Activated CD4-positive, alpha-beta T cell treated with anti-CD3 and anti-CD28 coated beads for 48 hours (primary cell): ENCODE measurements around the gene COG1.

Experiments used
- DNase-seq: peaks from one replicate; pipeline ENCODE4 v3.0.0-alpha.2; 2020

Gene COG1

DNA sequence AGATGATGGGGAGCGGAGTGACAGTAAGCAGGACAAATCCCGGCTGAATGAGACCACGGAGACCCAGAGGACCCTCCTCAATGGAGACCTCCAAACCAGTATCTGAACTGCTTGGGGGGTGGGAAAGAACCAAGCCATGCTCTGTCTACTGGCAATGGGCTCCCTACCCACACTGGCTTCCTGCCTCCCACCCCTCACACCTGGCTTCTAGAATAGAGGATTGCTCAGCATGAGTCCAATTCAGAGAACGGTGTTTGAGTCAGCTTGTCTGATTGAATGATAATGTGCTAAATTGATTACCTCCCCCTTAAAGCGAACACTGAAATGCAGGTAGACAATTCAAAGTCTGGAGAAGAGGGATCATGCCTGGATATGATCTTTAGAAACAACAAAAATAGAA, 22.5 kb upstream of the COG1 start:
- no peak for DNase-seq

DNA sequence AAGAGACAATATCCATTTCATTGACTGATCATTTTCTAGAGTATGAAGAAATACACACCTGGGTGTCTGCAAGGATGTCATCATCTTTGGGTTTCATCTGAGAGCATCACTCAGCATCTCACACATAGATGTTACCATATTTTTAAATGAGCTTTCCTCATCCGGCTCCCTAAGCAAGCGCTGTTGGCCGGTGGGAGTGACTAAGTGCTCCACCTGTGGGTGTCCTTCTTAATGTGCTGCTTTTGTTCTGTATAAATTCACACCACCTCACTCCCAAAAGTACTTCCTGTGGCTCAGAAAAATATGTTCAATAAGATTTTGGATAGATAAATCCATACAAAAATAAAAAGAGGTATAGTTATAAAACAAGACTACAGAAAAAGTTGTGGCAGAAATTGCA, 20.6 kb upstream of the COG1 start:
- no peak for DNase-seq

DNA sequence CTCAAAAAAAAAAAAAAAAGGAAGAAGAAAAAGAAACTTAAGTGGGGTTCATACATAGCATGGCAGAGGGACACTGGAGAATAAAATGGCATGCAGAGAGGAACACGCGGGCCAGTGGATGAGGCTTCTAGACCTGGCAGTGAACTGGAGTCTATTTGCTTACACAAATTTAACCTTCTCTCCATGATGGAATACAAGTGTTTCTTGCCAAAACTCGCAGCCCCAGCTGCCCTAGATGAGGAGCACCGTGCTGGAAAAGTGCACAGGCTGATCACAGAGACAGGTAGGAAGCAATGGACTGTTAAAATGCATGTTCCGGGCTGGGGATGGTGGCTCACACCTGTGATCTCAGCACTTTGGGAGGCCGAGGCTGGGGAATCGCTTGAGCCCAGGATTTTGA, 18.7 kb upstream of the COG1 start:
- no peak for DNase-seq

DNA sequence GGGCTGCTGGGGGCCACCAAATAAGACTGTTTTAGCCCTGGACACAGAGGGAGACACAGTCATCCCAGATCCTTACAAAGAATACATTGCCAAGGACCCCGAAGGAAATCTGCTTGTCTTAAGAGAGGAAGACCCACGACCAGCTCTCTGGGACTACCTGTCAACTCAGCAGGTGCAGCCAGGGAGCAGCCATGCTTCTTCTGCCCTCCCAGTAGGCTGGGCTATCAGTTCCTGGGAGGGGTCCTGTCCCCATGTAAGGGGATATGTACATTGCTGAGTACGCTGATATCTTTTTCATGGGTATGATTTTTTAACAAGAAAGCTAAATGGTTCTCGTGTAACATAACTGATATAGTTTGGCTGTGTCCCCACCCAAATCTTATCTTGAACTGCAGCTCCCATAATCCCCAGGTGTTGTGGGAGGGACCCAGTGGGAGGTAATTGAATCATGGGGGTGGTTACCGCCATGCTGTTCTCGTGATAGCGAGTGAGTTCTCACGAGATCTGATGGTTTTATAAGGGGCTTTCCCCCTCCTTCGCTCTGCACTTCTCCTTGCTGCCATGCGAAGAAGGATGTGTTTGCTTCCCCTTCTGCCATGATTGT, 16.8 kb upstream of the COG1 start:
- DNase-seq, result no peak

DNA sequence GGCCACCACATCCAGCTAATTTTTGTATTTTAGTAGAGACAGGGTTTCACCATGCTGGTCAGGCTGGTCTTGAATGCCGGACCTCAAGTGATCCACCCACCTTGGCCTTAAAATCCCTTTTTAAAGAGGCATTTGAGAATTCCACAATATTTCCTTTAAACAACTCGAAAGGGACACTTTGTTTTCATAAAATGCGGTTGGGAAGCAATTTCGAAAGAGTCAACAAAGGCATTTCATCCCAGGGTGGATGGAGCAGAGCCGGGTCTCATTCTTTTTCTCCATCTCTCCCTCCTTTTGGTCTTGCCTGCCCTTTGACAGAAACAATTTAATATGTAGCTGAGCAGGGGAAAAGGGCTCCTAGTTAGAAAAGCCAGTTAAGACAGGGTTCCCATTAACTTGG, 13.5 kb upstream of the COG1 start:
- DNase-seq, result no peak

DNA sequence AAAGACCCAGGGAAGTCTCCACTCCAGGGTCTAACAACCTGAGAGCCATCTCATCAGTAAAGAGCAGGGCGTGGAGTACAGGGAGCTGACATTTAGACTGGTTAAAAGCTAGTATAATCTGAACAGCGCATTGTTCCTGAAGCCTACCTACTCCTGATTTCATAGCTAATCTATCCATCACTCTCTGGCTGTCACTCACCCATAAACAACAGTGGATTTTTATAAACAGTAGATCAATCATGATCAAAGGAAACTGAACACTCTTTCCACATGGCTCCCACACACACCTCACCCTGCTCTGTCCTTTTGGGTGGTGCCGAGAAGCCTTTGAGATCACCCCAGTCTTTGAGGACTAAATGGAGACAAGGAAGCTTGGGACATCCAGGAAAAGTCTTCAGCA, 13.0 kb upstream of the COG1 start:
- no peak for DNase-seq

DNA sequence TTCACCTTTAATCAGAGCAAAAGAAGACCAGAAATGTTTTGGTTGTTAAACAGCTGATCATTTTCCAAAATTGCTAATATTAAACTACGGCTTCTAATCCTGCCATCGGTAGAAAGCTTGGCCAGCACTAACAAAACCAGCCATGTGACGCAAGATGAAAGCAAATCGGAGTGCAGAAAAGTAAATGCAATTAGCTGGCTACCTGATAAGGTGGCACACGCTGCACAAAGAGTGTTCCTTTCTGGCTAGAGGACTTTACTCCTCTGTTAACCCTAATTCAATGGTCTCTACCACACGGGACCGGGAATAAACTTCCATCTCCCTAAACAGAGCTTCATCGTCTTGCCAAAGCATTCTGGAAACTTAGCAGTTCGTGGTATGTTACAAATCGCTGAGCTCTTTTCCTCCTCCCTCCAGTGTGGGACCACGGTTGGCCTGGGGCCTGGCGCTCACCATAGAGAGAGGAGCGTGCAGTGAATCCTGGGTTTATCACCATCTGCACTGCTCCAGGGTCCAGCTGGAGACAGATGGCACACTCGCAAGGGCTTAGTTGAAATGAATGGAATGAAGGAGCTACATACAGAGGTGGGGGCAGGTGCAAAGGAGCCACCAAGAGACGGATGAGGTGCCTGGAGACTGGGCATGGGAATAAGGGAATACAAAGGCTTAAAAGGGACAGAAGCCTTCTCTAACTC, 10.1 kb upstream of the COG1 start:
- no peak for DNase-seq

DNA sequence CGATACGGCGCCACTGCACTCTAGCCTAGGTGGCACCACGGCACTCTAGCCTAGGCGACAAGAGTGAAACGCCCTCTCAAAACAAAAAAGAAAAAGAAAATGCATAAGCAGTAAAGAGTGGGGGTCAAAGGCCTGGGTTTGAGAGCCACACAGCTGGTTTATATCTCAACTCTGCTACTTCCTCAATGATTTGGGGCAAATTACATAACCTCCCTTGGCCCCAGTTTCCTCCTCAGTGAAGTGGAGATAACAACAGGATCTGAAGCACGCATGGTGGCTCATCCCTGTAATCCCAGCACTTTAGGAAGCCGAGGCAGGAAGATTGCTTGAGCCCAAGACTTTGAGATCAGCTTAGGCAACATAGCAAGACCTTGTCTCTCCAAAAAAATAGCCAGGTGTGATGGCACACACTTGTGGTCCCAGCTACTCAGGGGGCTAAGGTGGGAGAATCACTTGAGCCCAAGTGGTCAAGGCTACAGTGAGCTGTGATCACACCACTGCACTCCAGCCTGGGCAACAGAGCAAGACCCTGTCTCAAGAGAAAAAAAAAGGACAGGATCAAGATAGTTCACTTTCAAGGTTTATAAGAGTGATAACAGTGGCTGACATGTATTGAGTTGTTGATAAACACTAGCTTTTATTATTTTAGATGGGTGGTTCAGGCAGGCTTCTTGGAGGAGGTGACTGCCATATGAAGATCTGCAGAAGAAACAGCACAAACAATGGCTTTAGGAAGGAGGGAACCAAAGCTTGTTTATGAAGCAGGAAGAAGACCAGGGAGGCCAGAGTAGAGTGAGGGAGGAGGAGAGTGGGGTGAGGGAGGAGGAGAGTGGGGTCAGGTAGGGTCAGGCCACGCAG, 8.5 kb upstream of the COG1 start:
- no peak for DNase-seq

DNA sequence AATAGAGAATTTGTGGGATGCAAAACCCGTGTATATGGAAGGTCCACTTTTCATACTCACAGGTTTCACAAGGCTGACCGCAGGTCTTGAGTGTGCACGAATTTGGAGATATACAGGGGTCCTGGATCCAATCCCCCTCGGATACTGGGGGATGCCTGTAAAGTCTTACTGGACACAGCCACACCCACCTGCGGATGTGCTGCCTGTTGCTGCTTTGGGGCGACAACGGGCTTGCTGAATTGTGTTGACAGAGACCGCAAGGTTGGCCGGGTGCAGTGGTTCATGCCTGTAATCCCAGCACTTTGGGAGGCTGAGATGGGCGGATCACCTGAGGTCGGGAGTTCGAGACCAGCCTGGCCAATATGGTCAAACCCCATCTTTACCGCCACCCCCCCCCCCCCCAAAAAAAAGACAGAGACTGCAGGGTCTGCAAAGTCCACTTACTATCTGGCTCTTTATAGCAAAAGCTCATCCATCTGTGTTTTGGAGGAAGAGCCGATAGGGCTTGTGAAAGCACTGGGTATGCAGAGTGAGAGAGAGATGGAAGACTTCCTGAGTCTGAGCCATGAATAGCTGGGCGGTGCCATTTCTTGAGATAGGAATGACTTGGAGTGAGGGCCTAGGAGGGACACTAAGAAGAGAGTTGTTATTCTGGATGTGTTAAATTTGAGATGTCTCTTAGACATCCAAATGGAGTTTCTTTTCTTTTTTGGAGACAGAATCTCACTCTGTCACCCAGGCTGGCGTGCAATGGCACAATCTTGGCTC, 6.4 kb upstream of the COG1 start:
- no peak for DNase-seq

DNA sequence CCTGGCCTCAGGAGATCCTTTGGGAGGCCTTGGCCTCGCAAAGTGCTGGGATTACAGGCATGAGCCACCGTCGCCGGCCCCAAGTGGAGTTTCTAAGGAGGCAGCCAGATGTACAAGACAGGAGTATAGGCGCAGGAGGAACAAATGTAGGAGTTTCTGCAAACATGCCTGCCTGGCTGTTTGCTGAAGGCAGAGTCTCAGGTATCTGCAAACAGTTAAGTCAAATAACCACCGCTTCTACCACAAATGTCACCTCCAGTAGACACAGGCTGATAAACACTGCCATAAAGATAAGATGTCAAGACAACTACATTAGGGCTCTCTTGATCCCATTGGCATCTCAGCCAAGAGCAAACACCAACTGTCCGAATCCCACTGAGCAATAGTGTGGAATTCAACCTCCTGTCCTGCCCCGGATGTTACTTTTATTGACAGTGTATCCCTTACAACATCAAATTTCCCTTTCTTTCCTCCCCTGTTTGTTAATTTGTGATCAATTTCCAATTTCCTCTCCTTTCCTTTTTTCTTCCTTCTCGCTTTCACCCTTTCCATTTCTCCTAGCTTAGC, 5.6 kb upstream of the COG1 start:
- DNase-seq, result no peak

DNA sequence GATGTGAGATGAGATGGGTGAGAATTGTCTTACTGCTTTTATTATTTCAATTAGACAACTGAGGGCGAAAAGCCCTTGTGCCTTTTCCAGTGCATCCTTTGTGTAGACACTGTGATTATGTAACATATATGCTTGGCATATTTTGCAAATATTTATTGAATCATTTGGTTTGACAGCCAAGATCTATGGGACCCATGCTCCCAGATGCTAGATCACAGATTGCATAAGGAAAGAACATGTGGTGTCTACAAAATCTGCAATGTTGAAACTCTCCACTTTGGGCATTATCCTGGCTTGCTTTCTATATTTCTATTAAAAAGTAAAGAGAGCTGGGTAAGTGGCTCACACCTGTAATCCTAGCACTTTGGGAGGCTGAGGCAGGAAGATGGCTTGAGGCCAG, 4.8 kb upstream of the COG1 start:
- DNase-seq, result no peak

DNA sequence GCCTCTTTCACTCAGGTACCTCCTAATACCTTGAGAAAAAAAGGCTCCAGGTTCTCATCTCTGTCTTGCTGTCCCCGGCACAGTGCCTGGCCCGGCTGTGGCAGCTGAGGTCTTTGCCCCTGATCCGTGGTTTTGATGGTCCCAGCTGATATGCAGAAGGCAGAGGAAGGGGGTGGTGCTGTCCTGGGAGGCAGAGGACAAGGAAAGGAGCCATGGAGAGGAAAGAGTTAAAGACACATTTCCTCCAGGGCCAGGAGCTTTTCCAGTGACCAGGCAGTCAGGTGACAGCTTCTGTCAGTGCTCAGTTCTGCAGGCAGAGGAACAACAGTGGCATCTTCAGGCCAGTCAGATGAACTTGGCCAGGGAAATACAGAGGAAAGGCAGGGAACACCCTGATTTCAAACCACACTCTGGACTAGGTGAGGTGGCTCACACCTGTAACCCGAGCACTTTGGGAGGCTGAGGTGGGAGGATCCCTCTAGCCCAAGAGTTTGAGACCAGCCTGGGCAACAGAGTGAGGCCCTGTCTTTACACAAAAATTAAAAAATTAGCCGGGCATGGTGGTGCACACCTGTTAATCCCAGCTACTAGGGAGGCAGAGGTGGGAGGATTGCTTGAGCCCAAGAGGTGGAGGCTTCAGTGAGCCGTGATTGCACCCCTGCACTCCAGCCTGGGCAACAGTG, 3.3 kb upstream of the COG1 start:
- no peak for DNase-seq

DNA sequence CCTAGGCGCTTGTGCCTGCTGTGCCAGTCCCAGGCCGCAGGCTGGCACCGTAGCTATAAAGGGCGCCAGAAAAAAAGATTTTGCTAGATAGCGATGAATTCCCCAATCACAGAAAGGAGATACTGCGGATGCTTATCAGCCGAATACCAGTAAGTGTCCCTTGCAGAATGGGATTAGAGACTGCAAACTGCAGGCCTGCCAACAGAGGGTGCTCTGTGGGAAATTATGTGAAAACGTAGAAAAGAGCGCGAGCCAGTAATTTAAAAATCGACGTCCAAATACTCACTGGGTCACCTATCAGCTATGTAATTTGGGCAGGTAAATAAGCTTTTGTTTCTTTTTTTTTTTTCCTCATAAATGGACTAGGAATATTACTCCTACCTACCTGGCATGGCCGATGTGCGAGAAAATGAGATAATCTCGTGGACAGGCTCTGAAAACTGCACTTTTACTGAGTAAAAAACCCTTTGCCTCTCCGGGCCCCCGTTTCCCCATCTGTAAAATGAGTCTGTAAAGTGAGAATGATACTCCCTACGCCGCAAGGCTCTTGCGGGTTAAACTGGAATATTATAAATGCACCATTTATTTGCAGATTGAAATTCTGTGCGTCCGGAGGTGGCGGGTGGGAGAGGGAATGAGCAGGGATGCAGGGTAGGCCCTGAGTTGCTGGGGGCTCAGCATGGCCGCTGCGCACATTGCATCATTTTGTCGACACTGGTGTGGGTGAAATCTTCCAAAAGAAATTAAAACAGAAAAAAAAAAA, 1.2 kb upstream of the COG1 start:
- peak; percentile 78 for DNase-seq

DNA sequence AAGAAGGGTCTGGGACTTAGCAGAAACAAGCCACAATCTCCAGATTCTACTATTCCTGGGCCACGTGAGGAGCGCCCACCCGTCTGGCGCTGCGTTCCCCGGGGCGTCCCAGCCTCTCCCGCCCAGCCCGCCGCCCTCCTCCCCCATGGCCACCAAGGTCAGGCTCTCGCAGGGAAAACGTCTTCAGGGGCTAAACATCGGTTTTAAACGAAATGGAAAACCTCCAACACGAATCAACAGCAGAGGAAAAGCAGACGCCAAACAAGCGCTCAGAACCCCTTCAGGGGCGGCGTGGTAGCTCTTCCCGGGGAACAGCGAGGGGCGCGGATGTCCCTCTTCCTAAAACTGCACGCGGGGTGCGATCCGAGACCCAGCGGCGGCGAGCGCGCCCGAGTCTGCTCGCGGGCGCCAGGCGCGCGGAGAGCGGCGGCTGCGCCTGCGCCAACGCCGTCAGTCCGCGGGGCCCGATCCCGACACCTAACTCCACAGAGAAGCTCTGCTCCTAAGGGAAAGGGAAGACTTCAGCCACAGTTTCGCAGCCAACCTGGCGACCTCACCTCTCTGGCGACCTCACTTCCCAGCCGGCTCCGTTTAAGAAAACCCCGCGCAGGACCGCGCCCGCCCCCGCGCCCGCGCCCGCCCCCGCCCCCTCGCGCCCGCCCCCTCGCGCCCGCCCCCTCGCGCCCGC, 505 bp upstream of the COG1 start:
- DNase-seq, result peak; percentile 79

DNA sequence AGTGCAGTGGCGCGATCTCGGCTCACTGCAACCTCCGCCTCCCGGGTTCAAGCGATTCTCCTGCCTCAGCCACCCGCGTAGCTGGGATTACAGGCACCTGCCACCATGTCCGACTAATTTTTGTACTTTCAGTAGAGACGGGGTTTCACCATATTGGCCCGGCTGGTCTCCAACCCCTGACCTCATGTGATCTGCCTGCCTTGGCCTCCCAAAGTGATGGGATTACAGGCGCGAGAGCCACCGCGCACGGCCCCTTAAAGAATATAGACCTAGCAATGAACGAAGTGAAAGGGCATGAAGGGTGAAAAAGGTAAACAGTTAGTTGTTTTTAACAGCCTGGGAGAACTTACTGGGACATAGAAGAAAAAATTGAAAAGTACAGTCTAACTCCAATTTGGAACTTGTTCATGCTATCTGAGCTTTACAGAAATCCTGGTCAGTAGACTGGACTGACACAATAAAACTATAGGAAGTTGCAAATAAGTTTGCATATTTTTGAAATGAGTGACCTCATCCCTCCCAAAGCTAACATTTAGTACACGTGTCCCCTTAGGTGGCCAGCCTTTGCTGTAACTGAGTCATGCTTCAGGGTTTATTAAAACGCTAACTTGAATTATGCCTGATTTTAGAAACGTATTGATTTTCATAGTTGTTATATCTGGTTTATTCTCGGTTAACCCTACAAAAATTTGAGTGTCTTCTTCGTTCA, 1.8 kb downstream of the COG1 start:
- no peak for DNase-seq

DNA sequence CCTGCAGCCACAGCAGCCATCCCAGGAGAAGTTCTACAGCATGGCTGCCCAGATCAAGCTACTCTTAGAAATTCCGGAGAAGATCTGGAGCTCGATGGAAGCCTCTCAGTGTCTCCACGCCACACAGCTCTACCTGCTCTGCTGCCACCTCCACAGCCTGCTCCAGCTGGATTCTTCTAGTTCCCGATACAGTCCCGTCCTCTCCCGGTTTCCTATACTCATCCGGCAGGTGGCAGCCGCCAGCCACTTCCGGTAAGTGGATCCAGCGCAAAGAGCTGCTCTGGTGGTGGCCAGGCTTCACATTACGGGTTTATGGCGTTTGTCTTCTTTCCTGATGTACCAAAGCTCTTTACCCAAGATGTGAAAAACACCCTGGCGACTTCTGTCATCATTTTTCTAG, 3.6 kb downstream of the COG1 start:
- no peak for DNase-seq

DNA sequence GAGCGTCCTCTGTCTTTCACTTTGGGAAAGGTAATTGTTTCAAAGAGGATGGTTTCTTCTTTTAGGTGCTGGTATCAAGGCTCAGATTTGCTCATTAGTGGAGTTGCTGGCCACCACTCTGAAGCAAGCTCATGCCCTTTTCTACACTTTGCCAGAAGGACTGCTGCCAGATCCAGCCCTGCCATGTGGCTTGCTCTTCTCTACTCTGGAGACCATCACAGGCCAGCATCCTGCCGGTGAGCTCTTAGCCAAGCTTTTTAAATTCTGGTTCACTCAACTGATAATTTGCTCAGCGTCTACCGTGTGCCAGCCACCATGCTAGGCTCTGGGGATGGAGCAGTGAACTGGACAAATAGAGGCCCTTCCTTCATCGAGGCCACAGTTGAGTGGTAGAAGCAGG, 4.3 kb downstream of the COG1 start:
- DNase-seq, result no peak

DNA sequence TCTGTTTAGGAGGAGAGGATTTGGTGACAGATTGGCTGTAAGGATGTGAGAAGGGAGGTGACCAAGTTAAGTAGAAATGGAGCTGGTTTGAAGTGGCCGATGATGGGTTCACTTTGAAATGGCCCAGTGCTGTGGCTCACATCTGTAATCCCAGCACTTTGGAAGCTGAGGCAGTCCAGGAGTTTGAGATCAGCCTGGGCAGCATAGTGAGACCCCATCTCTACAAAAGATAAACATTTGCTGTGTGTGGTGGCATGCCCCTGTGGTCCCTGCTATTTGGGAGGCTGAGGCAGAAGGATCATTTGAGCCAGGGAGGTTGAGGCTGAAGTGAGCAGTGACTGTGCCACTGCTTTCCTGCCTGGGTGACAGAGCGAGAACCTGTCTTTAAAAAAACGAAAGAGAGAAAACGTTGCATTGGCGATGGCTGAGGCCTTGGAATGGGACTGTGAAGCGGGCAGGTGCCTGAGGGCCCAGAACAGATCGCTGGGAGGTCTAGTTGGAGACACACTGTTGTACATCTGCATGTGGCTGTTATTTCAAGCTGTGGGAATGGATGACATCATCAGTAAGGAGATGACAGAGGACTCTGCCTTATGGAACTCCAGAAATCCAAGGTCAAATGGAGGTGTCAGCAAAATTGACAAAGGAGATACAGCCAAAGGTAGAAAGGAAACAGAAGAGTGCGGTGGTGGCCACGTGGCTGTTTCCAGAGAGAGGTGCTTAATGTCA, 5.5 kb downstream of the COG1 start:
- DNase-seq, result no peak

DNA sequence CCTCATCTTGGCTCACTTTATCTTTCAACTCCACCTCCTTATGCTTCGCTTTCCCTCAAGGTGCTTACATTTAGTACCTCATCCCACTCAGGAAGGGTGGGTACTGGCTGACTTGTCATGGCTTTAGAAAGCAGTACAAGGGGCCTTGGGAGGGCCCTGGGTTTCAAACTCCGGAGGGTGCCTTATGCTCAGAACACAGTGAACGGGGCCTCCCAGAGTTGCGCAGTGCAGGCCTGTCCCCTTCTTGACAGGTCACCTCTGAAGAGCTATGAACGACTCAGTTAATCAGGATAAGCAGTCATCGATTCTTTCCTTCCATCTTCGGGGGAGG, 6.0 kb downstream of the COG1 start:
- DNase-seq, result no peak
